ENCODE results near the gene KIF6.
A peak's percentile ranks its signal among the peaks of the same experiment; 100 is the strongest.

KIF6 gene

DNA sequence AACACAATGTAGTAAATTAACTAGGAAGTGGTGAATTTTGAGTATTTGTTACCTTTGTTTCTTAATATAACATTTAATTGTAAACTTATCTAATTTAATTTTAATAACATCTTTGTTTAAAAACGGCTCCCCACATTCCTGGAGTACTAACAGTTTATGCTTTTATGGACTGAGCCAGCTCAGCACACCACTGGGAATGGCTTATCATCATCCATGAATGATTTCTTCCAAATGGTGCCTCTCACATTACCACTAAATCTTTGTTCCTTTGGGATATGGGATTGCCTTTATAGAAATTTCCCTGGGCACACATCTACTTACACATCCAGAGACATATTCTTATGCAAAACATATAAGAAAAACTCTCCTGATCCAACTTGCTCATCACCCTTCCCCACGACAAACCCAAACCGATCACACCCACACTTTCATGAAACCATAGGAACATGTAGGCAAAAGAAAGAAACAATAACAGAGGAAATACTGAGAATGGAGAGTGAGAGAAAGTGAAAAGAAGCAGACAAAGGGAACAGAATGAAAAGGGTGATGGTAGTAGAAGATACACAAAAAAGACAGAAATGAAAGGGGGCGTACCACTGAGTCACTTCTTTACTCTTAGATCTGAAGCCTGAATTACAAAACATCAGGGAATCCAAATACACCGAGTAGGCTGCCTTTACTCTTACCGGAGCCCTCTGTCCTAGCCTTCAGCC, 344.2 kb downstream of the KIF6 start:
- TF ChIP-seq, protein P1, sequence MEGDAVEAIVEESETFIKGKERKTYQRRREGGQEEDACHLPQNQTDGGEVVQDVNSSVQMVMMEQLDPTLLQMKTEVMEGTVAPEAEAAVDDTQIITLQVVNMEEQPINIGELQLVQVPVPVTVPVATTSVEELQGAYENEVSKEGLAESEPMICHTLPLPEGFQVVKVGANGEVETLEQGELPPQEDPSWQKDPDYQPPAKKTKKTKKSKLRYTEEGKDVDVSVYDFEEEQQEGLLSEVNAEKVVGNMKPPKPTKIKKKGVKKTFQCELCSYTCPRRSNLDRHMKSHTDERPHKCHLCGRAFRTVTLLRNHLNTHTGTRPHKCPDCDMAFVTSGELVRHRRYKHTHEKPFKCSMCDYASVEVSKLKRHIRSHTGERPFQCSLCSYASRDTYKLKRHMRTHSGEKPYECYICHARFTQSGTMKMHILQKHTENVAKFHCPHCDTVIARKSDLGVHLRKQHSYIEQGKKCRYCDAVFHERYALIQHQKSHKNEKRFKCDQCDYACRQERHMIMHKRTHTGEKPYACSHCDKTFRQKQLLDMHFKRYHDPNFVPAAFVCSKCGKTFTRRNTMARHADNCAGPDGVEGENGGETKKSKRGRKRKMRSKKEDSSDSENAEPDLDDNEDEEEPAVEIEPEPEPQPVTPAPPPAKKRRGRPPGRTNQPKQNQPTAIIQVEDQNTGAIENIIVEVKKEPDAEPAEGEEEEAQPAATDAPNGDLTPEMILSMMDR (IDR thresholded peaks at IDR 0.05) = no peak
- no peaks in the 10 kb centered on the region for H3K36me3 ChIP-seq (ENCODE audit: control insufficient read depth, insufficient read depth, low read length)
- no peaks in the 10 kb centered on the region for H3K27me3 ChIP-seq (ENCODE audit: control insufficient read depth, insufficient read depth, low read length)
- H3K4me1 ChIP-seq = no peaks in the 10 kb centered on the region
- peaks cover 3% of the 10 kb centered on the region for H3K9me3 ChIP-seq (ENCODE audit: control insufficient read depth, low read length)
- H3K27ac ChIP-seq = no peak overlapping the region
- H3K4me2 ChIP-seq (ENCODE audit: low read length) = no peak overlapping the region
- H2AFZ ChIP-seq = no peak overlapping the region
- no peak overlapping the region for H3K9ac ChIP-seq
- H3K79me2 ChIP-seq = no peaks in the 10 kb centered on the region
- H3K4me3 ChIP-seq (ENCODE audit: low read depth, low read length) = no peak overlapping the region

DNA sequence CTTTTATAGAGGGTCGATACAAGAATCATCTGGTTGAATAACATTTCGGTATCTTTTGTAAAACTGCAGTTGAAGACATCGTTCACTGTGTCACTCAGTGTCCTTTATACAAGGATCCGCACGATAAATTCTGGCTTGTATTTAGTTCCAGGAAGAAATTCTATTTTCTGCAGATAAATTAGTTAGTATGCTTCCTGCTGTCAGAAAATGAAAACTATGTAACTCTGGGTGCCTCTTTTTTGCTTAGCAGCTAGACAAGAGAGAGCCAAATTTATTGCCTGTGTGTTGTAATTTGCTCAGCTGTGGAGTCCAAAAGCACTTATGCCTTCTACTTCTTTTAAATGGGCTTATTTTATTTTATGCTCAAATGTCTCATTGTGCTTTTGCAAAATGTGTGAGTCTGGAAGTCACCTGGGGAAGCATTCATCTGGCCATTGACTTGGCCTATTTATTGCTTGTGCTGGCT, 346.2 kb downstream of the KIF6 start:
- no peak overlapping the region for H3K9ac ChIP-seq
- H3K4me3 ChIP-seq (ENCODE audit: low read depth, low read length) = no peak overlapping the region
- no peak overlapping the region for H2AFZ ChIP-seq
- no peaks in the 10 kb centered on the region for H3K79me2 ChIP-seq
- TF ChIP-seq, protein P1 (IDR thresholded peaks at IDR 0.05) = no peak
- no peaks in the 10 kb centered on the region for H3K4me1 ChIP-seq
- no peaks in the 10 kb centered on the region for H3K36me3 ChIP-seq (ENCODE audit: control insufficient read depth, insufficient read depth, low read length)
- H3K27ac ChIP-seq = no peak overlapping the region
- no peak overlapping the region for H3K4me2 ChIP-seq (ENCODE audit: low read length)
- peaks cover 3% of the 10 kb centered on the region for H3K9me3 ChIP-seq (ENCODE audit: control insufficient read depth, low read length)
- no peaks in the 10 kb centered on the region for H3K27me3 ChIP-seq (ENCODE audit: control insufficient read depth, insufficient read depth, low read length)

DNA sequence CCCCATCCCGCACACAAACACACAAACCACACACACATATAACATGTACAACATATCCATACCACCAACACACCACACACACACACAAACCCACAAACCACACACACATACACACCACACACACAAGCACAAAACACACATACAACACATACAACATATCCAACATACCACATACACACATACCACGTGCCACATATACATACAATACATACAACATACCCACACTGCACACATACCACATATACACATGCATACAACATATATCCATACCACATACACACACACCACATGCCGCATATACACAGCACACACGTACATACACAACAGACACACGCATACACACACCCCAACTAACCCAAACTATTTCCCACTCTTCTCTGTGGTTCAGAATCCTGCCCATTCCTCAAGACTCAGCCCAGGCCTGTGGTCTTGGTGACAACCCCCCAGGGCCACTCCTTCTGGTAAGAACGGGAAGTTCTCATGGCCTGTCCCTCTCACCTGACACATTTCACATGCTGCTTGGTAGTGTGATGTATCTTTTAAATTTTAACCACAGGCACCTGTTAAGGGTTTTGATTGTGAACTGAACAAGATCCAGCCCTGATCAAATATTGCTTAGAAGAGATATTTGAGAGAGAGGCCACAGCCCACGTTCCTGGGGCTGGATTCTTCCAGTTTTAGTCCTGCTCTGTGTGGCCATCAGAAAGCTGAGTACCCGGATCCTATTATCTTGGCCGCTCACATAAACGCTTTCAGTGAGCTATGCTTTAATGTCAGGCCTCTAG, 346.8 kb downstream of the KIF6 start:
- no peaks in the 10 kb centered on the region for H3K27me3 ChIP-seq (ENCODE audit: control insufficient read depth, insufficient read depth, low read length)
- TF ChIP-seq, protein P1 (IDR thresholded peaks at IDR 0.05) = no peak
- H3K27ac ChIP-seq = no peak overlapping the region
- H3K9me3 ChIP-seq (ENCODE audit: control insufficient read depth, low read length) = no peaks in the 10 kb centered on the region
- H3K36me3 ChIP-seq (ENCODE audit: control insufficient read depth, insufficient read depth, low read length) = no peaks in the 10 kb centered on the region
- H3K4me1 ChIP-seq = no peaks in the 10 kb centered on the region
- H2AFZ ChIP-seq = no peak overlapping the region
- no peak overlapping the region for H3K9ac ChIP-seq
- no peak overlapping the region for H3K4me3 ChIP-seq (ENCODE audit: low read depth, low read length)
- H3K4me2 ChIP-seq (ENCODE audit: low read length) = no peak overlapping the region
- no peaks in the 10 kb centered on the region for H3K79me2 ChIP-seq

DNA sequence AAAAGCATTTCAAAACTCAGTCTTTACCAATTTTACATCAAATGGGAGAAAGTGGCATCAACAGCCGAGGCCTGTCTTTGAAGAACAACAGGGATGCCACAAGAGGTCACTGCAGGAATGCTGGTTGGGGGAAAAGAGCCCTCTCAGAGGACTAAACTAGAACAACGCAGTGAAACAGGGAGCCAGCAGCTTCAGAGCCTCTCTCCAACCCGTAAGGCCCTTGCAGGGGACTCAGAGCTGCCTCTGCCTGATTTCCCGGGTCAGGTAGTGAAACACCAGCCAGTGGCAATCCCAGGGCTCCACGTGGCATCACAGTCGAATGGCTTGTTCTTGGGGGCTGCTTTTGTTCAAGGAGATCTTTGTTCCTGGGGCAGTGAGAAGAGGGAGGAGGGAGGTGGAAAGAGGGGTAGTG, 347.7 kb downstream of the KIF6 start:
- Histone ChIP-seq H3K4me2 (ENCODE audit: low read length) (no peak overlapping the region), H3K27me3 (ENCODE audit: control insufficient read depth, insufficient read depth, low read length) (no peaks in the 10 kb centered on the region), H3K4me3 (ENCODE audit: low read depth, low read length) (no peak overlapping the region), H3K27ac (no peak overlapping the region), H3K4me1 (no peaks in the 10 kb centered on the region), H3K36me3 (ENCODE audit: control insufficient read depth, insufficient read depth, low read length) (no peaks in the 10 kb centered on the region), H3K79me2 (no peaks in the 10 kb centered on the region), H3K9ac (no peak overlapping the region), H2AFZ (no peak overlapping the region), H3K9me3 (ENCODE audit: control insufficient read depth, low read length) (no peaks in the 10 kb centered on the region)
- TF ChIP-seq, protein P1 (IDR thresholded peaks at IDR 0.05) = peak; percentile 42
